HFFc6 (cell line): ENCODE data around the gene RSRC1. TPM values are rescaled to one million over a fixed set of nuclear protein-coding genes. Genes with fewer than 3 reads are reported as not detected.
A peak's percentile ranks its signal among the peaks of the same experiment; 100 is the strongest.

Source experiments
- DNase-seq: peaks from one replicate; pipeline ENCODE4 v3.0.0-alpha.2; 2018
- H3K27ac Mint-ChIP-seq: 2 replicates; pipeline ENCODE4 v1.8.0; 2020; ENCODE audit warnings: mild to moderate bottlenecking, mixed read lengths
- H3K27me3 Mint-ChIP-seq: 2 replicates; pipeline ENCODE4 v1.8.0; 2021; ENCODE audit warnings: mild to moderate bottlenecking, moderate library complexity, mixed read lengths; ENCODE audit not compliant: insufficient read depth
- H3K36me3 Mint-ChIP-seq: 2 replicates; pipeline ENCODE4 v1.8.0; 2021; ENCODE audit warnings: low read depth, mixed read lengths
- H3K4me1 Mint-ChIP-seq: 2 replicates; pipeline ENCODE4 v1.8.0; 2020; ENCODE audit warnings: low read depth, mixed read lengths
- H3K4me3 Mint-ChIP-seq: 2 replicates; pipeline ENCODE4 v1.8.0; 2020; ENCODE audit warnings: mild to moderate bottlenecking, moderate library complexity, mixed read lengths
- H3K9me3 Mint-ChIP-seq: 2 replicates; pipeline ENCODE4 v1.8.0; 2020; ENCODE audit warnings: mild to moderate bottlenecking, mixed read lengths
- total RNA-seq, 6 experiments: library from RNA; stranded (reverse); fragmentation: NEBNext Ultra II Directional; extraction: Animal tissue kit (Norgen Biotek cat#: 25700); gene quantifications; 2 replicates in 1 of 6; 3 replicates in 5 of 6; pipeline ENCODE4 v1.2.3, GENCODE V29; 2021
- TF ChIP-seq, protein P1 (sequence below): fragments of 200-600 bp; sonication (generic); IDR thresholded peaks from 2 replicates; pipeline ENCODE4 v1.5.0; 2021; ENCODE audit warnings: antibody characterized with exemption, mild to moderate bottlenecking

The RSRC1 gene
- total RNA-seq, 6 experiments from 2014 or later, result 20.5 to 37.6 (median 33.0) TPM

DNA sequence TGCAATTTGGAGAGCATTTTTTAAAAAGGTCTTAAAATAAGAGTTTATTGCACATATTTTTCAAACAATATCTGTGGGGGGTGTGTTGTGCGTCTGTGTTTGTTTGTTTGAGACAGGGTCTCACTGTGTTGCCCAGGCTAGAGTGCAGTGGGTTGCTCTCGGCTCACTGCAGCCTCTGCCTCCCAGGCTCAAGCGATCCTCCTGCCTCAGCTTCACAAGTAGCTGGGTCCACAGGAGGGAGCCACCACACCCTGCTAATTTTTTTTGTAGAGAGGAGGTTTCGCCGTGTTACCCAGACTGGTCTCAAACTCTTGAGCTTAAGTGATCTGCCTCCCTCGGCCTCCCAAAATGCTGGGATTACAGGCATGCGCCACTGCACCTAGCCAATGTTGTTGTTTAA, 463.8 kb downstream of the RSRC1 start:
- Mint-ChIP-seq H3K36me3 (no peaks in the 10 kb centered on the region), H3K27me3 (peaks cover 6% of the 10 kb centered on the region), H3K4me1 (peaks cover 14% of the 10 kb centered on the region), H3K4me3 (no peak overlapping the region), H3K27ac (no peak overlapping the region), H3K9me3 (no peaks in the 10 kb centered on the region)
- TF ChIP-seq, protein P1, sequence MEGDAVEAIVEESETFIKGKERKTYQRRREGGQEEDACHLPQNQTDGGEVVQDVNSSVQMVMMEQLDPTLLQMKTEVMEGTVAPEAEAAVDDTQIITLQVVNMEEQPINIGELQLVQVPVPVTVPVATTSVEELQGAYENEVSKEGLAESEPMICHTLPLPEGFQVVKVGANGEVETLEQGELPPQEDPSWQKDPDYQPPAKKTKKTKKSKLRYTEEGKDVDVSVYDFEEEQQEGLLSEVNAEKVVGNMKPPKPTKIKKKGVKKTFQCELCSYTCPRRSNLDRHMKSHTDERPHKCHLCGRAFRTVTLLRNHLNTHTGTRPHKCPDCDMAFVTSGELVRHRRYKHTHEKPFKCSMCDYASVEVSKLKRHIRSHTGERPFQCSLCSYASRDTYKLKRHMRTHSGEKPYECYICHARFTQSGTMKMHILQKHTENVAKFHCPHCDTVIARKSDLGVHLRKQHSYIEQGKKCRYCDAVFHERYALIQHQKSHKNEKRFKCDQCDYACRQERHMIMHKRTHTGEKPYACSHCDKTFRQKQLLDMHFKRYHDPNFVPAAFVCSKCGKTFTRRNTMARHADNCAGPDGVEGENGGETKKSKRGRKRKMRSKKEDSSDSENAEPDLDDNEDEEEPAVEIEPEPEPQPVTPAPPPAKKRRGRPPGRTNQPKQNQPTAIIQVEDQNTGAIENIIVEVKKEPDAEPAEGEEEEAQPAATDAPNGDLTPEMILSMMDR, result peak; percentile 19; the same call in 1 of the 2 replicates
- no peak for DNase-seq

DNA sequence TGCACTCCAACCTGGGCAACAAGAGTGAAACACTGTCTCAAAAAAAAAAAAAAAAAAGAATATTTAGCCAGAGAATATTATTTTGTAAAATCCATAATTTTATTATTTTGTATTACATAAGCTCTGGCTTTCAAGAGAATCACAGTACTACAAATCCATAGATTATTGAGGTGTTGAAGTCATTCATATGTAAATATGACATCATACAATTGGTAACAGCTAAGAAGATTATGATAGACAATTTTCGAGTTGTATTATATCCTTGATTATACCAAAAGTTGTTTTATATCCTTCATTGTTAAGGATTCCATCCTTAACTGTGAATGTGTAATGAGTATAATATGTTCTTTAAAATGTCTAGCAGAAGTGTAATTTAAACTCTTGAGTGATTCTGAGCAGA, 464.8 kb downstream of the RSRC1 start:
- H3K4me3 Mint-ChIP-seq, result no peak overlapping the region
- peaks cover 14% of the 10 kb centered on the region for H3K4me1 Mint-ChIP-seq
- DNase-seq, result no peak
- no peak overlapping the region for H3K27ac Mint-ChIP-seq
- TF ChIP-seq, protein P1, result no peak
- peaks cover 6% of the 10 kb centered on the region for H3K27me3 Mint-ChIP-seq
- no peaks in the 10 kb centered on the region for H3K36me3 Mint-ChIP-seq
- no peaks in the 10 kb centered on the region for H3K9me3 Mint-ChIP-seq

DNA sequence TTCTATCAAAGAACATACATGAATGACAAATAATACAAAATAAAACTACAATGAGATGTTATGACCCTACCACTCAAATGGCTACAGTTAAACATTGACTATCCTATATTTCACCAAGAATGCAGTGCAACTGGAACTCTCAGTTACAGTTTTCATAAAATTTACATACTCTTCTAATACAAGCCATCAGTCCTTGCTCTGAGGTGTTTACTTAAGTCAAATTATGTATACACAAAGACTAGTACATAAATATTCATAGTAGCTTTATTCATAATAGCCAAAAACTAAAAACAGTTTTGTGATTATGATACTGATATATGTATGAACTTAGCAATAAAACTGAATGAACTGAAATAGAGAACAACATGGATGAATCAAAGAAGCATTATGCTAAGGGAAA, 480.3 kb downstream of the RSRC1 start:
- DNase-seq, result no peak
- Mint-ChIP-seq H3K9me3 (no peaks in the 10 kb centered on the region), H3K36me3 (no peaks in the 10 kb centered on the region), H3K27ac (no peak overlapping the region), H3K4me1 (peaks cover 5% of the 10 kb centered on the region; the same call in 1 of the 2 replicates), H3K27me3 (peaks cover 5% of the 10 kb centered on the region), H3K4me3 (no peak overlapping the region)
- TF ChIP-seq, protein P1, result no peak

Other genes starting within 250 kb of the RSRC1 start
- 10 to 100 TPM in 4 of 6 experiments, 1 to 10 TPM in 2; 7.3 to 19.1 (median 15.0) TPM for gene SHOX2, start 3.7 kb upstream of the RSRC1 start, total RNA-seq